SK-N-SH treated with all-trans-retinoic acid at 6 μM for 48 hours (cell line): ENCODE results near the gene LIFR.

Experiments used
- ARNTL ChIP-seq: fragments of 450-650 bp; formaldehyde crosslinking; IDR thresholded peaks from 2 replicates; pipeline ENCODE4 v1.5.0; 2020; ENCODE audit warnings: low read depth, mild to moderate bottlenecking, moderate library complexity, borderline replicate concordance
- ESRRG ChIP-seq: fragments of 250-450 bp; sonication (Bioruptor Pico); IDR thresholded peaks from 2 replicates; pipeline ENCODE4 v1.6.1; 2021; ENCODE audit warnings: mild to moderate bottlenecking
- GLIS3 ChIP-seq: fragments of 250-450 bp; sonication (Bioruptor Pico); IDR thresholded peaks from 2 replicates; pipeline ENCODE4 v1.5.0; 2020; ENCODE audit warnings: mild to moderate bottlenecking, moderate library complexity
- PPARA ChIP-seq: fragments of 250-450 bp; sonication (Bioruptor Pico); IDR thresholded peaks from 2 replicates; pipeline ENCODE4 v1.5.0; 2020; ENCODE audit warnings: mild to moderate bottlenecking, borderline replicate concordance
- RARB ChIP-seq: fragments of 250-450 bp; sonication (Bioruptor Pico); IDR thresholded peaks from 2 replicates; pipeline ENCODE4 v1.8.0; 2021; ENCODE audit warnings: mild to moderate bottlenecking, moderate library complexity
- TOX ChIP-seq: fragments of 250-450 bp; sonication (Bioruptor Pico); IDR thresholded peaks from 2 replicates; pipeline ENCODE4 v1.8.0; 2021; ENCODE audit warnings: mild to moderate bottlenecking, moderate library complexity, borderline replicate concordance
- ZFP3 ChIP-seq: fragments of 250-450 bp; sonication (Bioruptor Pico); IDR thresholded peaks from 2 replicates; pipeline ENCODE4 v1.5.0; 2020; ENCODE audit warnings: mild to moderate bottlenecking, moderate library complexity
- ZFP30 ChIP-seq: fragments of 450-650 bp; formaldehyde crosslinking; IDR thresholded peaks from 2 replicates; pipeline ENCODE4 v1.5.0; 2022; ENCODE audit warnings: mild to moderate bottlenecking, moderate library complexity
- ZNF70 ChIP-seq: fragments of 450-650 bp; formaldehyde crosslinking; IDR thresholded peaks from 2 replicates; pipeline ENCODE4 v1.5.0; 2020; ENCODE audit warnings: mild to moderate bottlenecking, moderate library complexity
- TF ChIP-seq, protein P1 (sequence below): fragments of 250-450 bp; sonication (Bioruptor Pico); IDR thresholded peaks from 2 replicates; pipeline ENCODE4 v1.8.0; 2020; ENCODE audit warnings: mild to moderate bottlenecking, moderate library complexity, borderline replicate concordance
- TF ChIP-seq, protein P2 (sequence below): fragments of 250-450 bp; sonication (Bioruptor Pico); IDR thresholded peaks from 2 replicates; pipeline ENCODE4 v1.5.1; 2021; ENCODE audit warnings: mild to moderate bottlenecking, moderate library complexity

DNA sequence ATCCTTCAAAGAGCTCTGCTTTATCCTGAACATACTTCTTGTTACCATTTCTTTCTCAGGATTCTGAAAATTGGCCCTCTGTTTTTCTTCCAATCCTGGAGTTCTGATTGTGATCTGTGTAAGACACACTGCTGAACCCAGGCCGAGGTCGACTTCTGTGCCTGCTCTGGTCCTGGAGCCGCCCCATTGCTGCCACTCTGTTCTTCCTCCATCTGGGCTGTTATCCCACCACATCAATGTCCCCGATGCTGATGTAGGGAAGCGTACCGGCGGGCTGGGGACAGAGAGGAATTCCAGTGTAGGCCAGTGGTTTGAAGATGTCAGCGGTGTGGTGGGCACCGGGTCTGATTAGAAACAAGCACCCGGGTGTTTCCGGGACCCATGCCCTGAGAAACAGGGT is 102.5 kb downstream of the LIFR start:
- TF ChIP-seq ZFP3 (CRISPR knock-in tag) (no peak), ZFP30 (CRISPR knock-in tag) (no peak), PPARA (CRISPR knock-in tag) (no peak), TOX (CRISPR knock-in tag) (no peak), ARNTL (CRISPR knock-in tag) (no peak), ESRRG (no peak), RARB (CRISPR knock-in tag) (no peak), GLIS3 (CRISPR knock-in tag) (no peak), ZNF70 (CRISPR knock-in tag) (no peak)
- TF ChIP-seq, protein P1, sequence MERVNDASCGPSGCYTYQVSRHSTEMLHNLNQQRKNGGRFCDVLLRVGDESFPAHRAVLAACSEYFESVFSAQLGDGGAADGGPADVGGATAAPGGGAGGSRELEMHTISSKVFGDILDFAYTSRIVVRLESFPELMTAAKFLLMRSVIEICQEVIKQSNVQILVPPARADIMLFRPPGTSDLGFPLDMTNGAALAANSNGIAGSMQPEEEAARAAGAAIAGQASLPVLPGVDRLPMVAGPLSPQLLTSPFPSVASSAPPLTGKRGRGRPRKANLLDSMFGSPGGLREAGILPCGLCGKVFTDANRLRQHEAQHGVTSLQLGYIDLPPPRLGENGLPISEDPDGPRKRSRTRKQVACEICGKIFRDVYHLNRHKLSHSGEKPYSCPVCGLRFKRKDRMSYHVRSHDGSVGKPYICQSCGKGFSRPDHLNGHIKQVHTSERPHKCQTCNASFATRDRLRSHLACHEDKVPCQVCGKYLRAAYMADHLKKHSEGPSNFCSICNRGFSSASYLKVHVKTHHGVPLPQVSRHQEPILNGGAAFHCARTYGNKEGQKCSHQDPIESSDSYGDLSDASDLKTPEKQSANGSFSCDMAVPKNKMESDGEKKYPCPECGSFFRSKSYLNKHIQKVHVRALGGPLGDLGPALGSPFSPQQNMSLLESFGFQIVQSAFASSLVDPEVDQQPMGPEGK (CRISPR knock-in tag) = no peak
- TF ChIP-seq, protein P2, sequence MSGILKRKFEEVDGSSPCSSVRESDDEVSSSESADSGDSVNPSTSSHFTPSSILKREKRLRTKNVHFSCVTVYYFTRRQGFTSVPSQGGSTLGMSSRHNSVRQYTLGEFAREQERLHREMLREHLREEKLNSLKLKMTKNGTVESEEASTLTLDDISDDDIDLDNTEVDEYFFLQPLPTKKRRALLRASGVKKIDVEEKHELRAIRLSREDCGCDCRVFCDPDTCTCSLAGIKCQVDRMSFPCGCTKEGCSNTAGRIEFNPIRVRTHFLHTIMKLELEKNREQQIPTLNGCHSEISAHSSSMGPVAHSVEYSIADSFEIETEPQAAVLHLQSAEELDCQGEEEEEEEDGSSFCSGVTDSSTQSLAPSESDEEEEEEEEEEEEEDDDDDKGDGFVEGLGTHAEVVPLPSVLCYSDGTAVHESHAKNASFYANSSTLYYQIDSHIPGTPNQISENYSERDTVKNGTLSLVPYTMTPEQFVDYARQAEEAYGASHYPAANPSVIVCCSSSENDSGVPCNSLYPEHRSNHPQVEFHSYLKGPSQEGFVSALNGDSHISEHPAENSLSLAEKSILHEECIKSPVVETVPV (CRISPR knock-in tag) = no peak
